Loucy (cell line): ENCODE results near the gene WDR5B.

Experiments
- H2AFZ ChIP-seq: fragments of 200-600 bp; sonication (generic); 2 replicates; pipeline ENCODE4 v1.6.0; 2016; ENCODE audit warnings: antibody characterized with exemption, mild to moderate bottlenecking, low read length, moderate library complexity
- H3F3A ChIP-seq: fragments of 200-600 bp; 2 replicates; pipeline ENCODE4 v1.6.0; 2016; ENCODE audit warnings: antibody characterized with exemption, low read depth, mild to moderate bottlenecking
- H3K27me3 ChIP-seq: fragments of 200-600 bp; sonication (generic); 2 replicates; pipeline ENCODE4 v1.6.1; 2014; ENCODE audit warnings: low read length, mild to moderate bottlenecking; ENCODE audit not compliant: insufficient read depth, poor library complexity, severe bottlenecking
- H3K36me3 ChIP-seq: fragments of 200-600 bp; sonication (generic); 2 replicates; pipeline ENCODE4 v1.6.1; 2016; ENCODE audit warnings: low read length; ENCODE audit not compliant: insufficient read depth
- H3K4me1 ChIP-seq: fragments of 200-600 bp; sonication (generic); 2 replicates; pipeline ENCODE4 v1.5.1; 2014; ENCODE audit warnings: low read length, mild to moderate bottlenecking; ENCODE audit not compliant: insufficient read depth, poor library complexity, severe bottlenecking
- H3K4me2 ChIP-seq: fragments of 200-600 bp; sonication (generic); 2 replicates; pipeline ENCODE4 v1.6.0; 2014; ENCODE audit warnings: antibody characterized with exemption, low read length, low read depth, mild to moderate bottlenecking; ENCODE audit not compliant: poor library complexity, severe bottlenecking
- H3K4me3 ChIP-seq: fragments of 200-600 bp; sonication (generic); 2 replicates; pipeline ENCODE4 v1.5.1; 2014; ENCODE audit warnings: low read length, mild to moderate bottlenecking, mixed read lengths; ENCODE audit not compliant: poor library complexity, severe bottlenecking
- H3K79me2 ChIP-seq: fragments of 200-600 bp; sonication (generic); 2 replicates; pipeline ENCODE4 v1.6.1; 2014; ENCODE audit warnings: low read length; ENCODE audit not compliant: insufficient read depth
- H3K9ac ChIP-seq: fragments of 200-600 bp; sonication (generic); 2 replicates; pipeline ENCODE4 v1.6.0; 2014; ENCODE audit warnings: mild to moderate bottlenecking, low read depth, low read length, moderate library complexity; ENCODE audit not compliant: poor library complexity, severe bottlenecking
- H3K9me2 ChIP-seq: fragments of 200-600 bp; sonication (generic); replicated peaks from 2 replicates; pipeline ENCODE4 v1.6.1; 2016; ENCODE audit warnings: low read depth, low read length, mixed read lengths
- H3K9me3 ChIP-seq: fragments of 200-600 bp; sonication (generic); 2 replicates; pipeline ENCODE4 v1.6.1; 2014; ENCODE audit warnings: mild to moderate bottlenecking, antibody characterized with exemption, low read length, low read depth; ENCODE audit not compliant: insufficient read depth
- H4K20me1 ChIP-seq: fragments of 200-600 bp; sonication (generic); 2 replicates; pipeline ENCODE4 v1.6.0; 2014; ENCODE audit warnings: antibody characterized with exemption, low read length, mild to moderate bottlenecking; ENCODE audit not compliant: insufficient read depth, poor library complexity, severe bottlenecking
- EZH2phosphoT487 ChIP-seq: fragments of 200-600 bp; IDR thresholded peaks from 2 replicates; pipeline ENCODE4 v1.6.1; 2018; ENCODE audit warnings: antibody characterized with exemption, mild to moderate bottlenecking, moderate library complexity, borderline replicate concordance
- TF ChIP-seq, protein P1 (sequence below): fragments of 200-600 bp; sonication (generic); conservative IDR thresholded peaks from 2 replicates; pipeline ENCODE4 v1.5.1; 2014; ENCODE audit warnings: mild to moderate bottlenecking, antibody characterized with exemption, low read length

WDR5B gene

DNA sequence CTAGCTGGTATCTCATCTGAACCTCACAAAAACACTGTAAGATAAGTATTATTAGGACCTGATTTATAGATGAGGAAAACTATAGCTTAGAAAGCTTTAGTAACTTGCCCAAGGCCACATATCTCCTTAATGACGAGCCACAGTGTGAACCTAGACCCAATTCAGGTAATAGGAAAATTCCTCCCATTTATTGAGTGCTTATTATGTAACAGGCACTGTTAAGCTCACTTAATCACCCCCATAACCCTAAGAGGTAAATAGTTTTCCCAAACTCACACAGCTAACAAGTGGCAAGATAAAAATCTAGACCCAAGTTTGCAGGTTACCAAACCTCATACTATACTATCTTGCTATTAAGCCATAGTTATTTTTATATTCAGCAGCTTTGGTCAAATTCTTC lies 7.9 kb downstream of the WDR5B start:
- no peak overlapping the region for H3K9ac ChIP-seq
- no peak for TF ChIP-seq EZH2phosphoT487
- TF ChIP-seq, protein P1, sequence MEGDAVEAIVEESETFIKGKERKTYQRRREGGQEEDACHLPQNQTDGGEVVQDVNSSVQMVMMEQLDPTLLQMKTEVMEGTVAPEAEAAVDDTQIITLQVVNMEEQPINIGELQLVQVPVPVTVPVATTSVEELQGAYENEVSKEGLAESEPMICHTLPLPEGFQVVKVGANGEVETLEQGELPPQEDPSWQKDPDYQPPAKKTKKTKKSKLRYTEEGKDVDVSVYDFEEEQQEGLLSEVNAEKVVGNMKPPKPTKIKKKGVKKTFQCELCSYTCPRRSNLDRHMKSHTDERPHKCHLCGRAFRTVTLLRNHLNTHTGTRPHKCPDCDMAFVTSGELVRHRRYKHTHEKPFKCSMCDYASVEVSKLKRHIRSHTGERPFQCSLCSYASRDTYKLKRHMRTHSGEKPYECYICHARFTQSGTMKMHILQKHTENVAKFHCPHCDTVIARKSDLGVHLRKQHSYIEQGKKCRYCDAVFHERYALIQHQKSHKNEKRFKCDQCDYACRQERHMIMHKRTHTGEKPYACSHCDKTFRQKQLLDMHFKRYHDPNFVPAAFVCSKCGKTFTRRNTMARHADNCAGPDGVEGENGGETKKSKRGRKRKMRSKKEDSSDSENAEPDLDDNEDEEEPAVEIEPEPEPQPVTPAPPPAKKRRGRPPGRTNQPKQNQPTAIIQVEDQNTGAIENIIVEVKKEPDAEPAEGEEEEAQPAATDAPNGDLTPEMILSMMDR = no peak
- H3K27me3 ChIP-seq = no peaks in the 10 kb centered on the region
- no peak overlapping the region for H3K4me2 ChIP-seq
- peaks cover 96% of the 10 kb centered on the region; the same call in 1 of the 2 replicates for H3K36me3 ChIP-seq
- no peaks in the 10 kb centered on the region for H3F3A ChIP-seq
- H3K9me2 ChIP-seq = no peaks in the 10 kb centered on the region
- H4K20me1 ChIP-seq = no peaks in the 10 kb centered on the region
- no peak overlapping the region for H2AFZ ChIP-seq
- no peaks in the 10 kb centered on the region for H3K9me3 ChIP-seq
- H3K4me3 ChIP-seq = no peak overlapping the region
- H3K79me2 ChIP-seq = no peaks in the 10 kb centered on the region
- no peaks in the 10 kb centered on the region for H3K4me1 ChIP-seq

DNA sequence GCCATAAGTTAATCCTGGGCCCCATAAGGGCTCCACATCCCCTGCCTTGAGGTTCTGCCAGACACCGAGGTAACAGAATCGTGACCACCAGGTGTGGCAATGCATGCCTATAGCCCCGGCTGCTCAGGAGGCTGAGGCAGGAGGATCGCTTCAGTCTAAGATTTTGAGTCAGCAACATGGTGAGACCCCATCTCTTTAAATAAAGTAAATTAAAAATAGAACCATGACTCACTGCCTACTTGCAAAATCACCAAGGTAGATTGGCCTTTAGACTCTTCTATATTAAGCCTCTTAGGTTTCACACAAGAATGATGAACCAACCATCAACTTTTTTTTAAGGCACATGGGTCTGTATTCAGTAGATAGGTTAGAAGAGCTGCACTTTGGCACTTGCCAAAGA lies 9.7 kb downstream of the WDR5B start:
- H3K79me2 ChIP-seq = peaks cover 5% of the 10 kb centered on the region; the same call in 1 of the 2 replicates
- no peaks in the 10 kb centered on the region for H3K4me1 ChIP-seq
- no peak overlapping the region for H3K4me2 ChIP-seq
- H2AFZ ChIP-seq = no peak overlapping the region
- H3K9me3 ChIP-seq = no peaks in the 10 kb centered on the region
- H3K4me3 ChIP-seq = no peak overlapping the region
- H4K20me1 ChIP-seq = no peaks in the 10 kb centered on the region
- peaks cover 87% of the 10 kb centered on the region; the same call in 1 of the 2 replicates for H3K36me3 ChIP-seq
- no peaks in the 10 kb centered on the region for H3K9me2 ChIP-seq
- no peaks in the 10 kb centered on the region for H3K27me3 ChIP-seq
- no peak overlapping the region for H3K9ac ChIP-seq
- no peak for TF ChIP-seq EZH2phosphoT487
- TF ChIP-seq, protein P1 = no peak
- H3F3A ChIP-seq = no peaks in the 10 kb centered on the region

DNA sequence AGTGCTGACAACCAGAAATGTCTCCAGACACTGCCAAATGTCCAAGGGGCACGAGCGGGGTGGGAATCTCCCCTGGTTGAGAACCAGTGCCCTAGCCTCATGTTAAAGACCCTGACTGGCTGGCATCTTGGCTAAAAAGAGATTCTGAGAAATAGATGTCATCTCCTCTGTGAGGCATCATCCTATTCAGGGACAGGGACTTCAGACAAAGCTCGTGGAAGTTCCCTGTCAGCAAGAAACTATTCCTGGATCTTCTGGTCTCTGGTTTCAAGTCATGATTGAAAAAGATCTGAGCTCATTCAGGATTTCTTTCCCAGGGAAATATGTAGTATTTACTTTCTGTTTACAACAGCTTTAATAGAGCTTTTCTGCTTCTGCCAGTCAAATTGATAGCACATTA lies 10.8 kb downstream of the WDR5B start:
- no peak overlapping the region for H3K4me3 ChIP-seq
- H3K27me3 ChIP-seq = no peaks in the 10 kb centered on the region
- no peaks in the 10 kb centered on the region for H3K9me2 ChIP-seq
- H3K36me3 ChIP-seq = peaks cover 75% of the 10 kb centered on the region; the same call in 1 of the 2 replicates
- H3K4me2 ChIP-seq = no peak overlapping the region
- H3K9ac ChIP-seq = no peak overlapping the region
- no peaks in the 10 kb centered on the region for H3K4me1 ChIP-seq
- no peak overlapping the region for H2AFZ ChIP-seq
- no peaks in the 10 kb centered on the region for H3K9me3 ChIP-seq
- H4K20me1 ChIP-seq = no peaks in the 10 kb centered on the region
- H3F3A ChIP-seq = no peaks in the 10 kb centered on the region
- TF ChIP-seq EZH2phosphoT487 = no peak
- TF ChIP-seq, protein P1 = no peak
- peaks cover 5% of the 10 kb centered on the region; the same call in 1 of the 2 replicates for H3K79me2 ChIP-seq
